ENCODE data around the gene APOO.

Gene APOO

DNA sequence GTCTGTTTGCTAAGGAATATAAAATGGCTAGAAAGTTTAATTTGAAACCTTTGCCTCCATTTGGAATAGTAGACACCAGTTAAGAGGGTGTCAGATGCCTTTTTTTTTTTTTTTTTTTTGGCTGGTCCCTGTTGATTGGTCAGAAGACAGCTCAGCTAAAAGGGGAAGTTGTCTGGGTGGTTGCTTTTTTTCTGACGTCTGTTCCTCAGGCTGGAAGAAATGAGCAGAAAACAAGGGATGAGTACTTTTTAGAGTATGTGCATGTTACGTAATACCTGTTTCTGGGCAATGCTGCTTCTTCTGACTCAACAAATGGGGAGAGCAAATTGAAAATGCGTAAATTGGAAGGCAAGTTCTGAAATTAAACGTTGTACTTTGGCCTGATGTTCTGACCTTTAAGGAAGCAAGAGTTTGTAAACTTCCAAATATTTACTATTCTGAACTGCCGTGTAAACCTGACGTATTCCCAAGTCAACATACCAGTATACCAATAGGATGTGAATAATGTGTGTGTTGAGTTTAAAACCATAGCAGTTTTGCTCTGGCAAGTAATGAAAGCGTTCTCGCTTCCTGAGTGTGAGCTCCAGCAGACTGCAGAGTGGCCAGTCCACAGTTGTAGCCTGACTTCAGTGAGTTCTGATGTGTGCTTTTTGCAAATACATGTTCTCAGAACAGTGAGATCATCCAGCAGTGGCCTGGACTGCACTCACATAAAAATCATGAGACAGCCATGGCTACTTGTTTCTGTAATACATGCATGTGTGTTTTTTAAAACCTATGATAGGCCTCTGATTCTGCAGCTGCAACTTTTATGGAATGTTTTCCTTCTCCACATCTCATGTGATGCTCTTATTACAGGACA, 123.0 kb downstream of the APOO start:
- DNase-seq (ENCODE audit: low spot score) = no peak

- DNase-seq (ENCODE audit: low spot score) = no peak
Measured at GRCh38 chrX:23783589-23784469, 123.9 kb downstream of the APOO start.

Data from COLO829 (cell line).